Fibroblast of lung (primary cell): ENCODE data around the gene FNDC8. TPM values are rescaled to one million over a fixed set of nuclear protein-coding genes. Genes with fewer than 3 reads are reported as not detected.
A peak's percentile ranks its signal among the peaks of the same experiment; 100 is the strongest.

Experiments
- DNase-seq, 2 donors: peaks; one replicate each; pipeline versions ENCODE4 v3.0.0 to v3.0.0-alpha.2; 2010; ENCODE audit warnings: low read depth in 2 of 2
- H2AFZ ChIP-seq: 2 replicates; pipeline ENCODE4 v1.5.1; 2012; ENCODE audit warnings: low read length, control low read depth, inconsistent platforms
- H3K27ac ChIP-seq: 2 replicates; pipeline ENCODE4 v1.5.1; 2011; ENCODE audit warnings: low read length, control low read depth; ENCODE audit not compliant: insufficient read depth
- H3K27me3 ChIP-seq: 2 replicates; pipeline ENCODE4 v1.5.1; 2011; ENCODE audit warnings: mild to moderate bottlenecking, low read length; ENCODE audit not compliant: control insufficient read depth, insufficient read depth
- H3K36me3 ChIP-seq: 2 replicates; pipeline ENCODE4 v1.5.1; 2011; ENCODE audit warnings: low read length; ENCODE audit not compliant: control insufficient read depth, insufficient read depth
- H3K4me1 ChIP-seq: 2 replicates; pipeline ENCODE4 v1.5.1; 2011; ENCODE audit warnings: low read length; ENCODE audit not compliant: control insufficient read depth, insufficient read depth; ENCODE audit errors: extremely low read depth
- H3K4me2 ChIP-seq: 2 replicates; pipeline ENCODE4 v1.5.1; 2011; ENCODE audit warnings: low read length, control low read depth; ENCODE audit not compliant: insufficient read depth; ENCODE audit errors: extremely low read depth
- H3K4me3 ChIP-seq, 4 experiments: fragments of 200-600 bp in 1 of 4; sonication (generic) in 1 of 4; replicated peaks in 1 of 4; 2 replicates each; pipeline ENCODE4 v1.5.1; 2011 to 2016; ENCODE audit warnings: low read length in 4 of 4, low read depth in 3 of 4, mild to moderate bottlenecking in 3 of 4, control low read depth in 2 of 4, inconsistent platforms in 1 of 4, mixed read lengths in 1 of 4; ENCODE audit not compliant: insufficient read depth in 1 of 4; ENCODE audit errors: control extremely low read depth in 1 of 4
- H3K79me2 ChIP-seq: 2 replicates; pipeline ENCODE4 v1.5.1; 2012; ENCODE audit warnings: mild to moderate bottlenecking, low read length, inconsistent platforms; ENCODE audit not compliant: control insufficient read depth, insufficient read depth
- H3K9ac ChIP-seq: 2 replicates; pipeline ENCODE4 v1.5.1; 2011; ENCODE audit warnings: mild to moderate bottlenecking, low read length, control low read depth; ENCODE audit not compliant: insufficient read depth
- H3K9me3 ChIP-seq: 2 replicates; pipeline ENCODE4 v1.5.1; 2012; ENCODE audit warnings: low read depth, low read length; ENCODE audit not compliant: control insufficient read depth, insufficient read depth
- H4K20me1 ChIP-seq: 2 replicates; pipeline ENCODE4 v1.5.1; 2011; ENCODE audit warnings: low read length; ENCODE audit not compliant: control insufficient read depth, insufficient read depth; ENCODE audit errors: extremely low read depth
- CTCF ChIP-seq, 2 donors: IDR thresholded peaks in 1 of 2; conservative IDR thresholded peaks in 1 of 2; 1 replicate in 1 of 2; 2 replicates in 1 of 2; pipeline ENCODE4 v1.5.1; 2011 to 2012; ENCODE audit warnings: low read length in 2 of 2, control low read depth in 1 of 2, inconsistent platforms in 1 of 2, low read depth in 1 of 2, mild to moderate bottlenecking in 1 of 2
- EZH2 ChIP-seq: IDR thresholded peaks from 2 replicates; pipeline ENCODE4 v1.5.1; 2012; ENCODE audit warnings: low read length, control low read depth, mild to moderate bottlenecking; ENCODE audit errors: missing control alignments
- polyA plus RNA-seq, 2 donors: library from polyadenylated mRNA; depleted of rRNA in 1 of 2; stranded (reverse) in 1 of 2; unstranded in 1 of 2; fragments of >200 nt; gene quantifications; 2 replicates each; pipeline ENCODE4 v1.2.1, GENCODE V29; 2011 to 2012; ENCODE audit warnings: missing spikeins in 1 of 2
- total RNA-seq: library from RNA; depleted of rRNA; stranded (reverse); fragments of >200 nt; gene quantifications from 2 replicates; pipeline ENCODE4 v1.2.1, GENCODE V29; 2014

FNDC8 gene
- total and polyA plus RNA-seq, 2 donors (not counting 1 experiment from before 2014, with no cell fraction given) = not detected

GRCh38 chr17:35086931-35087573 lies 34.4 kb upstream of the FNDC8 start:
- H3K79me2 ChIP-seq = peaks cover 51% of the 10 kb centered on the region
- no peak overlapping the region for H3K27ac ChIP-seq
- peaks cover 12% of the 10 kb centered on the region for H3K4me1 ChIP-seq
- peak overlapping the region; percentile 94 for H3K4me2 ChIP-seq
- H3K9ac ChIP-seq = no peak overlapping the region
- H4K20me1 ChIP-seq = peaks cover 2% of the 10 kb centered on the region
- peak overlapping the region; percentile 19 to 96 (median 74) for H3K4me3 ChIP-seq
- H3K27me3 ChIP-seq = no peaks in the 10 kb centered on the region
- no peak for TF ChIP-seq EZH2
- TF ChIP-seq CTCF (conservative IDR thresholded peaks at IDR 0.05 in 1 of 2, IDR thresholded peaks at IDR 0.05 in 1 of 2; ENCODE audit: low read depth in 1 of 2, low read length in 2 of 2) = no peak
- H3K36me3 ChIP-seq = no peaks in the 10 kb centered on the region
- DNase-seq = no peak
- no peak overlapping the region for H2AFZ ChIP-seq
- H3K9me3 ChIP-seq = no peaks in the 10 kb centered on the region

- peak overlapping the region; percentile 76 for H3K9ac ChIP-seq
- peak overlapping the region; percentile 94 for H3K4me2 ChIP-seq
- no peaks in the 10 kb centered on the region for H3K9me3 ChIP-seq
- TF ChIP-seq CTCF (conservative IDR thresholded peaks at IDR 0.05 in 1 of 2, IDR thresholded peaks at IDR 0.05 in 1 of 2; ENCODE audit: low read depth in 1 of 2, low read length in 2 of 2) (no peak), EZH2 (no peak)
- H3K4me1 ChIP-seq = peaks cover 7% of the 10 kb centered on the region
- H3K79me2 ChIP-seq = peaks cover 50% of the 10 kb centered on the region
- peak; percentile 28 to 34 for DNase-seq
- H2AFZ ChIP-seq = peak overlapping the region; percentile 4
- no peaks in the 10 kb centered on the region for H3K27me3 ChIP-seq
- peak overlapping the region; percentile 75 for H3K27ac ChIP-seq
- peak overlapping the region; percentile 54 to 96 (median 84) for H3K4me3 ChIP-seq
- H4K20me1 ChIP-seq = peaks cover under 1% of the 10 kb centered on the region
- H3K36me3 ChIP-seq = no peaks in the 10 kb centered on the region
Measured at GRCh38 chr17:35087731-35088355, 33.6 kb upstream of the FNDC8 start.

GRCh38 chr17:35088356-35088880 lies 33.0 kb upstream of the FNDC8 start:
- Histone ChIP-seq H3K27ac (peak overlapping the region; percentile 75), H3K4me2 (peak overlapping the region; percentile 94), H3K27me3 (no peaks in the 10 kb centered on the region), H2AFZ (peak overlapping the region; percentile 4), H3K9ac (peak overlapping the region; percentile 76), H3K9me3 (no peaks in the 10 kb centered on the region), H3K4me3 (peak overlapping the region; percentile 54 to 96 (median 84)), H4K20me1 (no peaks in the 10 kb centered on the region), H3K4me1 (peaks cover 5% of the 10 kb centered on the region), H3K36me3 (no peaks in the 10 kb centered on the region), H3K79me2 (peaks cover 47% of the 10 kb centered on the region)
- no peak for TF ChIP-seq EZH2
- no peak for TF ChIP-seq CTCF (conservative IDR thresholded peaks at IDR 0.05 in 1 of 2, IDR thresholded peaks at IDR 0.05 in 1 of 2; ENCODE audit: low read depth in 1 of 2, low read length in 2 of 2)
- peak; percentile 42 to 52 for DNase-seq
